ENCODE data around the gene KASH5.
"Not testable (repeated sequence)": the region's sequence is repeated elsewhere in the genome, so short reads cannot be mapped to it uniquely, and the experiment has no call there.

Gene KASH5

GRCh38 chr19:49362048-49362928 is 25.8 kb upstream of the KASH5 start, which contains the start of gene TEAD2:
Gene TEAD2, minus strand, starts transcription at chr19:49362416. Its CDS starts 2,341 bp downstream, at chr19:49360075.
- DNase-seq (ENCODE audit: low spot score), result peak; percentile 93

GRCh38 chr19:49362929-49363267 is 25.2 kb upstream of the KASH5 start:
- peak; percentile 51 for DNase-seq (ENCODE audit: low spot score)

- peak; percentile 97 for DNase-seq (ENCODE audit: low spot score)
Observed at GRCh38 chr19:49363268-49364082, 24.6 kb upstream of the KASH5 start, which contains the start of gene DKKL1. Gene DKKL1, plus strand, starts transcription at chr19:49363877. Its CDS starts 122 bp downstream, at chr19:49363999.

- DNase-seq (ENCODE audit: low spot score), result no peak
Observed at GRCh38 chr19:49364083-49364737, 23.8 kb upstream of the KASH5 start.

- no peak for DNase-seq (ENCODE audit: low spot score)
Observed at GRCh38 chr19:49366110-49366509, 21.9 kb upstream of the KASH5 start.

GRCh38 chr19:49368711-49369358 is 19.2 kb upstream of the KASH5 start:
- no peak for DNase-seq (ENCODE audit: low spot score)

- DNase-seq (ENCODE audit: low spot score), result no peak
Observed at GRCh38 chr19:49371184-49371583, 16.9 kb upstream of the KASH5 start.

GRCh38 chr19:49373174-49373573 is 14.9 kb upstream of the KASH5 start:
- not testable (repeated sequence) for DNase-seq (ENCODE audit: low spot score)

GRCh38 chr19:49374665-49375434 is 13.2 kb upstream of the KASH5 start:
- no peak for DNase-seq (ENCODE audit: low spot score)

- no peak for DNase-seq (ENCODE audit: low spot score)
Observed at GRCh38 chr19:49378512-49378911, 9.5 kb upstream of the KASH5 start.

GRCh38 chr19:49380391-49380790 is 7.7 kb upstream of the KASH5 start:
- DNase-seq (ENCODE audit: low spot score), result no peak

- DNase-seq (ENCODE audit: low spot score), result no peak
Observed at GRCh38 chr19:49382639-49383038, 5.4 kb upstream of the KASH5 start.

- DNase-seq (ENCODE audit: low spot score), result no peak
Observed at GRCh38 chr19:49383599-49383998, 4.5 kb upstream of the KASH5 start.

- no peak for DNase-seq (ENCODE audit: low spot score)
Observed at GRCh38 chr19:49389406-49389805, 1.4 kb downstream of the KASH5 start.

GRCh38 chr19:49390131-49390928 is 2.3 kb downstream of the KASH5 start:
- DNase-seq (ENCODE audit: low spot score), result no peak

GRCh38 chr19:49390929-49391359 is 2.9 kb downstream of the KASH5 start:
- DNase-seq (ENCODE audit: low spot score), result no peak

- DNase-seq (ENCODE audit: low spot score), result peak; percentile 87
Observed at GRCh38 chr19:49391581-49392399, 3.7 kb downstream of the KASH5 start.

- DNase-seq (ENCODE audit: low spot score), result no peak
Observed at GRCh38 chr19:49393881-49394280, 5.8 kb downstream of the KASH5 start.

Data from GM03348 (cell line).